ENCODE measurements around the gene GLIPR2. TPM values are rescaled to one million over a fixed set of nuclear protein-coding genes. Genes with fewer than 3 reads are reported as not detected.

The GLIPR2 gene
- total RNA-seq, 1 experiment from 2014 or later = 0.96 TPM

DNA sequence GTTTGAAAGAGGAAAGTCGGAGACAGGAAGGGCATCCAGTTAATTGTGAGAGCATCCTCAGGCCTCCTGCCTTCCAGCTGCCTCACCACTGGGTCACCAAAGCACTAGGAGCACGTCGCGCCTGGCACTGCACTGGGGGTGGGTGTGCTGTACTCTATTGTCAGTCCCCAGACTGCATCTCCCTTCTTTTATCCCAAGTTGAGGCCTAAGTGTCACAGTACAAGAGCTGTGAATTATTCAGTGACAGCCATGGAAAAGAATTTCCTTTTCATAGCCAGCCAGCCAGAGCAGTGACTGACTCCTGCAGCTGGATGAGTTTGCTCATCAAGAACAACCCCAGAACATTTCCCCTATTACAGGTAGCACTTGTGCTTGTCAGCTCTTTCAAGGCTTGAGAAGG is 70.5 kb downstream of the GLIPR2 start:
- no peak for DNase-seq (ENCODE audit: unreplicated experiment)
- Mint-ChIP-seq H3K9me3 (ENCODE audit: unreplicated experiment) (no peaks in the 10 kb centered on the region), H3K27me3 (ENCODE audit: insufficient read depth, unreplicated experiment) (no peaks in the 10 kb centered on the region), H3K36me3 (ENCODE audit: insufficient read depth, unreplicated experiment) (peaks cover 93% of the 10 kb centered on the region), H3K4me3 (ENCODE audit: unreplicated experiment) (no peak overlapping the region), H3K27ac (ENCODE audit: low read depth, unreplicated experiment) (no peak overlapping the region), H3K4me1 (ENCODE audit: insufficient read depth, unreplicated experiment) (no peaks in the 10 kb centered on the region)
- intact Hi-C loops (cut with micrococcal nuclease) = no loop called here
- POLR2A ChIA-PET = interaction anchor here (0.6 to 1.9 kb wide), 4 partner anchors 16 to 156 kb away, joined by 3 to 9 read pairs (median 4); partner anchors contain the start of gene CLTA
- BruUV-seq (replicated peaks) = no TSS peak
- CTCF ChIA-PET = interaction anchor here (1.1 to 1.2 kb wide), 2 partner anchors 9 to 17 kb away, joined by 3 to 4 read pairs; no protein-coding TSS in a partner anchor
- TF ChIP-seq, protein P1, sequence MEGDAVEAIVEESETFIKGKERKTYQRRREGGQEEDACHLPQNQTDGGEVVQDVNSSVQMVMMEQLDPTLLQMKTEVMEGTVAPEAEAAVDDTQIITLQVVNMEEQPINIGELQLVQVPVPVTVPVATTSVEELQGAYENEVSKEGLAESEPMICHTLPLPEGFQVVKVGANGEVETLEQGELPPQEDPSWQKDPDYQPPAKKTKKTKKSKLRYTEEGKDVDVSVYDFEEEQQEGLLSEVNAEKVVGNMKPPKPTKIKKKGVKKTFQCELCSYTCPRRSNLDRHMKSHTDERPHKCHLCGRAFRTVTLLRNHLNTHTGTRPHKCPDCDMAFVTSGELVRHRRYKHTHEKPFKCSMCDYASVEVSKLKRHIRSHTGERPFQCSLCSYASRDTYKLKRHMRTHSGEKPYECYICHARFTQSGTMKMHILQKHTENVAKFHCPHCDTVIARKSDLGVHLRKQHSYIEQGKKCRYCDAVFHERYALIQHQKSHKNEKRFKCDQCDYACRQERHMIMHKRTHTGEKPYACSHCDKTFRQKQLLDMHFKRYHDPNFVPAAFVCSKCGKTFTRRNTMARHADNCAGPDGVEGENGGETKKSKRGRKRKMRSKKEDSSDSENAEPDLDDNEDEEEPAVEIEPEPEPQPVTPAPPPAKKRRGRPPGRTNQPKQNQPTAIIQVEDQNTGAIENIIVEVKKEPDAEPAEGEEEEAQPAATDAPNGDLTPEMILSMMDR (IDR thresholded peaks at IDR 0.05; ENCODE audit: unreplicated experiment) = no peak

GRCh38 chr9:36207546-36208012 is 71.0 kb downstream of the GLIPR2 start:
- no peak for DNase-seq (ENCODE audit: unreplicated experiment)
- ChIA-PET CTCF (interaction anchor here (1.1 to 1.2 kb wide), 2 partner anchors 8 to 18 kb away, joined by 3 to 4 read pairs; no protein-coding TSS in a partner anchor), POLR2A (interaction anchor here (0.6 to 1.9 kb wide), 3 partner anchors 16 to 156 kb away, joined by 3 to 9 read pairs (median 3); partner anchors contain the start of gene CLTA)
- no peaks in the 10 kb centered on the region for H3K4me1 Mint-ChIP-seq (ENCODE audit: insufficient read depth, unreplicated experiment)
- peak overlapping the region; percentile 46 for H3K27ac Mint-ChIP-seq (ENCODE audit: low read depth, unreplicated experiment)
- peaks cover 92% of the 10 kb centered on the region for H3K36me3 Mint-ChIP-seq (ENCODE audit: insufficient read depth, unreplicated experiment)
- TF ChIP-seq, protein P1 (IDR thresholded peaks at IDR 0.05; ENCODE audit: unreplicated experiment) = no peak
- H3K4me3 Mint-ChIP-seq (ENCODE audit: unreplicated experiment) = no peak overlapping the region
- no peaks in the 10 kb centered on the region for H3K9me3 Mint-ChIP-seq (ENCODE audit: unreplicated experiment)
- intact Hi-C loops (cut with micrococcal nuclease) = no loop called here
- BruUV-seq (replicated peaks) = no TSS peak
- H3K27me3 Mint-ChIP-seq (ENCODE audit: insufficient read depth, unreplicated experiment) = no peaks in the 10 kb centered on the region

GRCh38 chr9:36208521-36209253 is 72.2 kb downstream of the GLIPR2 start:
- intact Hi-C loops (cut with micrococcal nuclease) = no loop called here
- Mint-ChIP-seq H3K4me1 (ENCODE audit: insufficient read depth, unreplicated experiment) (no peaks in the 10 kb centered on the region), H3K27me3 (ENCODE audit: insufficient read depth, unreplicated experiment) (no peaks in the 10 kb centered on the region), H3K9me3 (ENCODE audit: unreplicated experiment) (no peaks in the 10 kb centered on the region), H3K36me3 (ENCODE audit: insufficient read depth, unreplicated experiment) (peaks cover 90% of the 10 kb centered on the region), H3K4me3 (ENCODE audit: unreplicated experiment) (no peak overlapping the region), H3K27ac (ENCODE audit: low read depth, unreplicated experiment) (peak overlapping the region; percentile 46)
- ChIA-PET POLR2A (no interaction called here), CTCF (interaction anchor here (0.6 kb wide), 1 partner anchor 17 kb away, joined by 3 read pairs; no protein-coding TSS in a partner anchor)
- DNase-seq (ENCODE audit: unreplicated experiment) = no peak
- BruUV-seq (replicated peaks) = no TSS peak
- TF ChIP-seq, protein P1 (IDR thresholded peaks at IDR 0.05; ENCODE audit: unreplicated experiment) = no peak

GRCh38 chr9:36210722-36211121 is 74.2 kb downstream of the GLIPR2 start:
- no peak overlapping the region for H3K4me3 Mint-ChIP-seq (ENCODE audit: unreplicated experiment)

More at GRCh38 chr9:36210722-36211121, 74.2 kb downstream of the GLIPR2 start:
- Mint-ChIP-seq H3K4me1 (ENCODE audit: insufficient read depth, unreplicated experiment) (no peaks in the 10 kb centered on the region), H3K36me3 (ENCODE audit: insufficient read depth, unreplicated experiment) (peaks cover 80% of the 10 kb centered on the region), H3K9me3 (ENCODE audit: unreplicated experiment) (no peaks in the 10 kb centered on the region), H3K27me3 (ENCODE audit: insufficient read depth, unreplicated experiment) (no peaks in the 10 kb centered on the region), H3K27ac (ENCODE audit: low read depth, unreplicated experiment) (no peak overlapping the region)
- BruUV-seq (replicated peaks) = no TSS peak
- DNase-seq (ENCODE audit: unreplicated experiment) = no peak
- ChIA-PET POLR2A (interaction anchor here (0.9 kb wide), 1 partner anchor 15 kb away, joined by 3 read pairs; no protein-coding TSS in a partner anchor), CTCF (interaction anchor here (0.8 to 0.9 kb wide), 2 partner anchors 107 to 108 kb away, joined by 3 read pairs; no protein-coding TSS in a partner anchor)
- TF ChIP-seq, protein P1 (IDR thresholded peaks at IDR 0.05; ENCODE audit: unreplicated experiment) = no peak
- intact Hi-C loops (cut with micrococcal nuclease) = no loop called here

Data from MCF 10A (cell line).